ENCODE results near the gene CLCN7.

CLCN7 gene

DNA sequence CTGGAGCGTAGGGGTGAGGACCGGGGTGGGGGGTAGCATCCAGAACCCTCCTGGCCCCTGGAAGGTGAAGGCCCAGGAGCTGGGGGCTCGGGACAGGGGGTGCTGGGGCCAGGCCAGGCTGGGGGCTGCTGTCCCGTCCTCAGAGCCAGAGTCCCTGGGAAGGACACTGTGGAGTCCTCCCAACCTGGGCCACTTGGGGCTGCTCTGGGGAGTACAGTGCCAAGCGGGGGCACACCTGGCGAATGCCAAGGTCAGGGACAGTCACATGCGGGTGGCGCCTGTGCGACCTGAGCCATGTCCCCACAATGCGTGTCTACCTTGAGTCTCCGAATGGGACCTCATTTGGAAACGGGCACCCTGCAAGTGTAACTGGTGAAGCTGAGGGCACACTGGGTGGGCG is 45.2 kb downstream of the CLCN7 start:
- H3K27ac ChIP-seq = no peak overlapping the region
- TF ChIP-seq, protein P1, sequence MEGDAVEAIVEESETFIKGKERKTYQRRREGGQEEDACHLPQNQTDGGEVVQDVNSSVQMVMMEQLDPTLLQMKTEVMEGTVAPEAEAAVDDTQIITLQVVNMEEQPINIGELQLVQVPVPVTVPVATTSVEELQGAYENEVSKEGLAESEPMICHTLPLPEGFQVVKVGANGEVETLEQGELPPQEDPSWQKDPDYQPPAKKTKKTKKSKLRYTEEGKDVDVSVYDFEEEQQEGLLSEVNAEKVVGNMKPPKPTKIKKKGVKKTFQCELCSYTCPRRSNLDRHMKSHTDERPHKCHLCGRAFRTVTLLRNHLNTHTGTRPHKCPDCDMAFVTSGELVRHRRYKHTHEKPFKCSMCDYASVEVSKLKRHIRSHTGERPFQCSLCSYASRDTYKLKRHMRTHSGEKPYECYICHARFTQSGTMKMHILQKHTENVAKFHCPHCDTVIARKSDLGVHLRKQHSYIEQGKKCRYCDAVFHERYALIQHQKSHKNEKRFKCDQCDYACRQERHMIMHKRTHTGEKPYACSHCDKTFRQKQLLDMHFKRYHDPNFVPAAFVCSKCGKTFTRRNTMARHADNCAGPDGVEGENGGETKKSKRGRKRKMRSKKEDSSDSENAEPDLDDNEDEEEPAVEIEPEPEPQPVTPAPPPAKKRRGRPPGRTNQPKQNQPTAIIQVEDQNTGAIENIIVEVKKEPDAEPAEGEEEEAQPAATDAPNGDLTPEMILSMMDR (IDR thresholded peaks at IDR 0.05) = no peak
- no peak for TF ChIP-seq ZFX (IDR thresholded peaks at IDR 0.05; ENCODE audit: borderline replicate concordance)

DNA sequence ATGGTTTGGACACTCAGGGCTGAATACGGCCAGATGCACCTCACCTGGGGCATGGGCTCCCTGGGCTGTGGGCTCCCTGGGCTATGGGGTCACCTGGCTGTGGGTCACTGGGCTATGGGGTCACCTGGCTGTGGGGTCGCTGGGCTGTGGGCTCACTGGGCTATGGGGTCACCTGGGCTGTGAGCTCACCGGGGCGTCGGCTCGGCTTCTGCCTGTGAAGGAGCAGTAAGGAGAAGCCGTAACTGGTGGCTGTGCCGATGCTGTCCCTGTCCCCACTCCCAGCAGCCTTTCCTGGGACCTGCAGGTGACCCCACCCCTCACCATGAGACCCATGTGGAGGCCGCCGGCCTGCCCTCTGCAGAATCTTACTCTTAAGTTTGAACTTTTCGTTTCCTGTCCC is 45.8 kb downstream of the CLCN7 start:
- TF ChIP-seq ZFX (IDR thresholded peaks at IDR 0.05; ENCODE audit: borderline replicate concordance) = no peak
- TF ChIP-seq, protein P1 (IDR thresholded peaks at IDR 0.05) = no peak
- H3K27ac ChIP-seq = no peak overlapping the region

DNA sequence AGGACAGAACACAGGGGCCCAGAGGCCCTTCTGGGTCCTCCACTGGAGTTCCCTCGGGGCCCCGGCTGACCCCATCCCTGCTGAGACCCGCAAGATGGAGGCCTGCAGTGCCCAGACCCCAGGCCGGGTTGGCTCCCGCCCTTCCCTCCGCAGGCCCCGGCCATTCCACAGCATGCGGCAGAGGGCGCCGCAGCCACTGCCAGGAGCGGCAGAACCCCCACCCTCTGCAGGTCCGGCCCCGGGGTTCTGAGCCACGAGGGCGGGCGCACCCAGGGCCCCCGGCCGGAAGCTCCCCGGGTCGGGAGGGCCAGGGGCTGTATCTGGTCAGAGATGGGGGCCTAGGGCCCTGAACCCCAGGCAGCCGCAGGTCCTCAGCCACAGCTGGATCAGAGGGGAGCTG is 46.3 kb downstream of the CLCN7 start:
- no peak overlapping the region for H3K27ac ChIP-seq
- no peak for TF ChIP-seq ZFX (IDR thresholded peaks at IDR 0.05; ENCODE audit: borderline replicate concordance)
- TF ChIP-seq, protein P1 (IDR thresholded peaks at IDR 0.05) = peak; percentile 78

DNA sequence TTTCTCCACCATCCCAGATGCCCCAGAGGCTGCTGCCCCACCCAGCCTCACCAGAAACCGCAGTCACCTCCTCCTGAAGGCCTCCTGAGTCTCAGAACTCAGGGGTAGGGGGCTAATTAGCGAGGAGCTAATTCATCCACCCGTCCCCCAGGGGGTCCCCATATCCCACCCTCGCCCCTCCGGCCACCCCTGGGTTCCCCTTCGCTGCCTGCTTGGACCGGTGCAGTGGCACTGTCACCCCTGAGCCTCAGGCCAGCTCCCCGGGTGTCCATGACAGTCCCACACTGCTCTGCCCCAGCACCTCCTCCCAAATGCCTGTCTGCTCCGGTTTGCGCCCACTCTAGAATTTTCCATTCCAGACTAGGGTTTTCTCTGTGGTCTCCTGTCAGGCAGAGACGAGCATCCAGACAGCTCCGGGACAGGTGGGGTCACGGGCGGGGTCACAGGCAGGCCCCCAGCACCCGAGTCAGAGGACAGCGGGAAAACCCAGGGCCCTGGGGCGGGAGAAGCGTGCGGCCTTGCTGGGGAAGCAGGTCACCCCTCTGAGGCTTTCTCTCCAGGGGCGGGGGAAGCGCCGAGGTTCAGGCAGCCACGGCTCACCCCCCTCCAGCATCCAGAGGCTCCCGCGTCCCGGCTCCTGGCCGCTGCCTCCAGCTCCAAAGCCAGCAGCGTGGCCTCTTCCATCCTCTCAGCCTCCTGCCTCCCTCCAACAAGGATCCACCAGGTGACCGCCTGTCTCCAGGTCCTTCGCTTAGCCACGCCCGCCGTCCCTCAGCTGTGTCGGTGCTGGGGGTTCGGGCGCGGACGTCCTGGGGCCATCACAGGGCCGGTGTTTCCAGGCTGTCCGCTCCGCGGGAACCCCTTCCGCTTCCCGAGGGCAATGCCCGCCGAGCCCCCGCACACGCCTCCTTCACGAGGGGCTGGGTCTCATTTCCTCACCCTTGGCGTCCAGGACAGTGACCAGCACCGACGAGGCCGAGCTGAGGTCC is 47.1 kb downstream of the CLCN7 start:
- H3K27ac ChIP-seq = no peak overlapping the region
- no peak for TF ChIP-seq ZFX (IDR thresholded peaks at IDR 0.05; ENCODE audit: borderline replicate concordance)
- TF ChIP-seq, protein P1 (IDR thresholded peaks at IDR 0.05) = no peak

DNA sequence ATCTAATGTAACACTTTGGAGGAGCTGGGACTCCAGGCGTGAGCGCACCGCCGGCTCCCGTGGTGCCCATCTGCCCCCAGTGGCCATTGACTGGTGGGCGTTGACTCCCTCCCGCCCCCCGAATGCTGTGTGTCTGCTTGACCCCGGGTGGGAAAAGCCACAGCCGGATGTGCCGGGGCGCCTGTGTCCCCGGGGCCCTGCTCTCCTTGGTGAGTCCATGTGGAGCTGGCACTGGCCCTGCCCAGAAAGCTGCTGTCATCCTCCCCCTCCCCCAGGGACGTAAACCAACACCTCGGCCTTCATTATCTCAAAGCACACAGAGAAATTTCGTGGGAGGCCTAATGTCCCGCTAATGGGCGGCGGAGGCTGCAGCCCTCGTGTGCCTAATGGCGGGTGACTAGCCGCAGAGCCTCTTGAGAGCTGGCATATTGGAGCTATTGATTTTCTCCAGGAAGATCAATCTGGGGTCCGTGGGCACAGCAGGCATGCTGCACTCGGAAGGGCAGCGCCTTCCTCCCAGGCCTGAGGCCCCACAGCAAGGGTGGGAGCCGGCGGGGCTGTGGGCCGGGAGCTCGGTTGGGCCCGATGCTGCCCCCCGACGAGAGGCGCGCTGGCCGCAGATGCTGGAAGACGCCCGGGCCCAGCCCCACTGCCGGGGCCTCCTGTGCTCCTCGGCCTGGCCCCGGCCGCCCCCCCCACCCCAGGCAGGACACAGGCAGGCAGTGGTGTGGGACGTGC is 47.9 kb downstream of the CLCN7 start:
- no peak for TF ChIP-seq ZFX (IDR thresholded peaks at IDR 0.05; ENCODE audit: borderline replicate concordance)
- TF ChIP-seq, protein P1 (IDR thresholded peaks at IDR 0.05) = 0 out of 2 replicates have a peak, but pooled peaks have one; percentile 6
- no peak overlapping the region for H3K27ac ChIP-seq

DNA sequence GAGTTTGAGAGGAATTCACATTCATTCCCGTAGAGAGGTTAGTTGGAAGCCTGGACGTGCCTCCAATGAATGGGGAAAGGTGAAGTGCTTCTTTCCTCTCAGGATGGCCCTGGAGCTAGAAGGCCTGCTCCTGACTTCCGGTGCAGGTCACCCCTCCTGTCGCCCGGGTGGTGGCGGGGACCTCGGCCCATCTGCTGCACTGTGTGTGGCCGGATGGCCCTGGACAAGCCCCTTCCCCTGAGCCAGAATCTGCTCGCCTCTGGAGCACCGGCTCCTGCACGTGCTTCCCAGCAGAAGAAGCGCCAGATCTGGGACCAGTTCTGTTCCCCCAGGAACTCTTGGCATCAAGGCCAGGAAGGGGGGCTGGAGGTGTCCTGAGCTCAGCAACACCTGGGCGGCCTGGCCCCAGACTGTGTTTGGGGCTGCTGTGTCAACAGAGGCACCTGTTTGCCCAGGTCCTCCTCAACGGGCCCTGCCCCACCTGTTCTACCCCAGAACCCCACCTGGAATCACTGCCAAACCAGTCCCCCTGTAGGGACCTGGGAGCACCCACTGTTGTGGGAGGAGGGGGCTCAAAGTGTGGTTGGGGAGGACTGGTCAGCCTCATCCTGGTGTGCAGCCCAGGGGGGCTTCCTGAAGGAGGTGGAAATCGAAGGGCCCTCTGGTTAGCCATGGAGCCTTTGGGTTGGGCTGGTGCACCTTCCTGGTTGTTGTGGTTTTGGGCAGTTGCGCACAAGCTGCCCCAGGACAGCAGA is 49.0 kb downstream of the CLCN7 start:
- H3K27ac ChIP-seq = no peak overlapping the region
- TF ChIP-seq, protein P1 (IDR thresholded peaks at IDR 0.05) = no peak
- no peak for TF ChIP-seq ZFX (IDR thresholded peaks at IDR 0.05; ENCODE audit: borderline replicate concordance)
